CD4-positive, alpha-beta T cell treated with Interleukin-15 for 1 hour (primary cell): ENCODE measurements around the gene TAP2.
"Not testable (repeated sequence)": the region's sequence is repeated elsewhere in the genome, so short reads cannot be mapped to it uniquely, and the experiment has no call there.

ENCODE experiments used
- DNase-seq: peaks from one replicate; pipeline ENCODE4 v3.0.0-alpha.2; 2020

TAP2 gene

DNA sequence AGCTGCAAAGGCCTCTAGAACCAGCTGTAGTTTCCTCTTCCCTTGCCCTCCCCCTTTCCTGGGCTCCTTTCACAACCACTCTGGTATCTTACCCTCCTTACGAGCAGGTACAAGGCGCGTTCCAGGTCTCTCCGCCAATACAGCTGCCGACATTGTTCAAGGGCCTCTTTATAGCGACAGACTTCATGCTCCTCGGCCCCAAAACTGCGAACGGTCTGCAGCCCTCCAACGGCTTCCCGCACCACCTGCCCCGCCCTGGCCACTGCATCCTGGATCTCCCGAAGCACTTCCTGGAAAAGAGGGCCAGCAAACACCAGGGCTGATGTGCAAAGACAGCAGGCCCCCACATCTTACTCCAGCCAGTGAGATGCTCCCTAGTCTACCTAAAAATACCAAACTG, 6.0 kb downstream of the TAP2 start:
- DNase-seq = no peak

DNA sequence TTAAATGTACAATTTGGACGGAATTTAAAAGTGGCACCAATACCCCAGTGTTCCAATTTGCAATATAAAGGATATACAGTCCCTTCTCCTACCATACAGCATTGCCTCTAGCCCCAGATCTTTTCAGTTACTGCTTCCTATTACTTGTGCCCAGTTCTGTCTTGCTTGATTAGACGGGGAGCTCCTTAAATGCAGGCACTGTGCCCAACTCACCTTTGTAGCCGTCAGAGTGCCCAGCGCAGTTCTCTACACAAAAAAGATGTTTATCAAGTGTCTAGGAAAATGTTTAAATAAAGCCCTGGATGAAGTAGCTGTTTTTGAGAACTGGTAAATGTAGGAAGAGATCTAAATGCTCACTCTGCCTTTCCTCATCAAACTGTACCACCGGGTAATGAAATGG, 7.6 kb downstream of the TAP2 start:
- DNase-seq = no peak

DNA sequence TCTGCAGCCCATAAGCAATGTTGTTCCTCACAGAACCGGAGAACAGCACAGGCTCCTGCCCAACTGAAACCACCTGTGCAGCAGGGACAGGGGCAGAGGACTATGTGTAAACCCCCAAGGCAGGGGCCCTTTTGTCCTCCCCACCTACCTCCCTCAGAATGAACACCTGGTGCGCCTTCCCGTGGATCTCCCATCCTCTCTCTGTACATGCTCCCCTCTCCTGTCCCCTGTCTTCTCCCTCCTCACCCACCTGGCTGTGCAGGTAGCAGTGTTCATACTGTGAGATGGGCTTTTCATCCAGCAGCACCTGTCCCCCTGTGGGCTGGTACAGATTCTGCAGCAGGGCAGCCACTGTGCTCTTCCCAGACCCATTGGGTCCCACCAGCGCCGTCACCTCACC, 8.5 kb downstream of the TAP2 start:
- DNase-seq = no peak

GRCh38 chr6:32829495-32829894, 9.0 kb downstream of the TAP2 start:
- DNase-seq = no peak

DNA sequence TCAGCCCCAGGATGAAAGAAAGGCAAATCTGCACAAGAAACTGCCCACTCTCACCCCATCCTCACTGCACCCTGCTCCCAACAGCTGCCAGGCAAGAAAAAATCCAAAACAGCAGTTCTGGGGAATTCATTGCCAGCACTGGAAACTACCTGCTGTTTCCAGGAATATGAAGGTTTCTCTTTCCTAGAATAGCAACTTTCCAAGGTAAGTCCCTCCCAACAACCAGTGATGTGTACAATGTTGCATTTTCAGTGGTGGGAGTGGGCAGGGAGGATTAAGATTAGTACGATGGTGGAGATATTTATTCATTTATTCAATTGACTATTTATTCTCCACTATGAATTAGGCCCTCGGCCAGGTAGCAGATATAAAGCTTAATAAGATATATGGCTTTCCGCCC, 11.5 kb downstream of the TAP2 start:
- no peak for DNase-seq

DNA sequence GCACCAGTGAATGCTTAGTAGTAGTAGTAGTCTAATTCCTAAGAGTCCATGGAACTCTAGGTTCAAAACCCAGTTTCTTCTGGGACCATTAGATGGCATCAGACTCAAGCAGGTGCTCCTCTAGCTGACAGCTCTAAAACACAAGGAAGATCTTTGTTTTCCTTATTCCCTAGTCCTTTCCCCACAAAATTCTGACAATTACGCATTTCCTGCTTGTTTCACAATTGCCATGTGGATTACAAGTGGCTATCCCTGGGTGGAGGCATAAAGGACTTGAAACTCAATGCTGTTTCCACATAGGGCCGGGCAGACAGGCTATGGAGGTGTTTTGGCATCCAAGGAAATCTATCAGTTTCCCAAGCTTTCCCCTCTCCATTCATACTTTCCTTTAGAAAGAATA, 12.6 kb downstream of the TAP2 start:
- no peak for DNase-seq

DNA sequence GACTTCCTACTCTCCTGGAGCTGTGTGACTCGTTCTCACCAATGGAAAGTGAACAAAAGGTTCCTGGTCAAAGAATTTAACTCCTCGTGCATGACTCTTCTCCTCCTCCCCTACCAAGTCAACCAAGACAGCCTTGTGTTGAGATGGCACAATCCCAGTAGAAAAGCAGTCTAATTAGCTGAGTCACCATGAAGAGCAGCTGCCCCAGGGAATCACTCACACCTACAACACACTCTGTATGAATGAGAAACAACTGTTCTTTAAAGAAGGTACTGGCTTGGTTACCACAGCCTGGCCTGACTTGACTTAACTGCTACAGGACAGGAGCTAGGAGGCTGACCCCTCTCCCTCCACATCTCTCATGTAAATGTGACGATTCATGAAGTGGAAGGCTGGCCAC, 18.8 kb downstream of the TAP2 start:
- no peak for DNase-seq

DNA sequence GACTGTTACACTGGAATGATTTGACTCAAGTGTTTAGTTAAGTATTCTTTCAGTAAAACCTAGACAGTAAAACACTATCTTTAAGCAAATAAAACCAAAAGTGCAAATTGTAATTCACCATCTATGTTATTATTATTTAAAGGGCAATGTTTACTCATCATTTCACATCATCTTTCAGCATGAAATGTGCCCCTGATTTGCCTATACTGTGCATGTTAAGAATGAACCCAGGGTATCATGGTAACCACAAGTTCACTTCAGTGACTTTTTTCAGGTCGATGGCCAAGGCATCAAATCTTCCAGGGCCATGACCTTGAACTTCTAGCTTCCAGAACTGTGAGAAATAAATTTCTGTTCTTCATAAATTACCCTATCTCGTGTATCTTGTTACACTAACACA, 19.7 kb downstream of the TAP2 start:
- no peak for DNase-seq

DNA sequence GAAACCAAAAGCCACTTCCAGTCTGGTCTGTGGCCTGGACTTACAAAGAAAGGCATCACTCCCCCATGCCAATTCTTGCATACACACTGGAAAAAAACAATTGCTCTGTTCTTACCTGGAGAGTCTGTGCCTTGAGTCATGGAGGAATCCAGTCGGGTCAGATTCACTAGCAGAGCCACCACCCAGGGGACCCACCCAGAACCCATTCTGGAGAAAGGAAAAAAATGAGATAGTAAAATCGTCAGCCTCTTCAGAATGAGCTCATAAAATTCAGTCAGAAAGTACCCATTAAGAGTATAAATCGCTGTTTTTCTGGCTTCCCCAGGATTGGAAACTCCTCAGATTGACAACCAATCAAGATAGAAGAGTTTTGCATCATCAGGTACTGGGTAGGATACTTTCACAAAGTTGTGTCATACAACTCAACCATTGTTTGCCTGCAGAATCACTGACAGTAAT, 21.8 kb downstream of the TAP2 start, which contains the start of gene HLA-DOB:
HLA-DOB (minus strand) TSS at position 257 of the 459 bp plus-strand sequence; CDS start at position 206, 51 bp downstream.
- DNase-seq = no peak

DNA sequence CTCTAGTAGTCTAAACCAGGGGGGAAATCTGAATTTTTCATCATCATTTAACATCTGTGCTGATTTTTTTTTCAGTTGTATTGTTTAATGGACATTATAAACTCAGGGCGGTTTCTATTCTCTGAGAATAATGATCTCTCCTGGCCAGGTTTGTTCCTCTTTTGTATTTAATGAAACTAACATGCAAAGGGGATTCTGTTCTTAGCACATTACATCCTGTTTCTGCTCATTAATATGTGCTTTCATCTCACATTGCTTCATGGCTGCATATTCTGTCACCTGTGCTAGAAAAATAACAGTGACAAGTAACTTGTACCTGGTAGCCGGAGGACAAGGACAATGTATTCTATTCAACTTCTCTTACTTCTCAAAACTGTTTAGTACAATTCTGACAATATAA, 22.5 kb downstream of the TAP2 start:
- DNase-seq = no peak

DNA sequence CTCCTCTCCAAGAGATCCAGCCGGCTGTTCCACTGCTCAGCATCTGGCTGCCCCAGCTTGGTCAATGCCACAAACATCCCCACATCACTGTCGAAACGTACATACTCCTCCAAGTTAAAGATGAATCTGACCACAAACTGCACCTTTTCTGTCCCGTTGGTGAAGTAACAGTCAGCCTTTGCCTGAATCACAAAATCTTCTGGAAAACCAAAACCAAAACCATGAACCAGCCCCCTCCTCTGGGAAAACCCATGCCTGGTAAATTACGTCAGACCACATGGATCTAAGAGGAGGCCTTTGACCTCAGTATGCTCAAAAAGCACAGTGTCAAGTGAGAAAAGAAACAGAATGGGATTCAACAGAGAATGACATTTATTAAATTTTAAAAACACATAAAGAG, 23.4 kb downstream of the TAP2 start:
- DNase-seq = no peak

DNA sequence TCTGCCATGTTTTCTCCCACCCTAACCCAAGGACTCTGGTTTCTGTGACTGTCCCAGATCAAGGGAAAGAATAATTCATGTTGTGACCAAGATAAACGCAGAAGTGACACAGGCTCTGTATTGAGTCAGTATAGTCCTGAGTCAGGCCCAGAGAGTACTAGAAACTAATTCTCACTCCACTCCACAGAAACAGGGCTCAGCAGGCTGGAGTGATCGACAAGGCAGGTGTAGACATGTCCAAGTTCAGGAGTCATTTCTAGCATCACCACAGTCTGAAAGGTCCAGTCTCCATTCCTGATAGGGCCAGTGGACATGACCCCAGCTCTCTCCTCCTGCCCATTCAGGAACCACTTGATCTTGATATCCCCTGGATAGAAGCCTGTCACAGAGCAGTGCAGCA, 24.4 kb downstream of the TAP2 start:
- no peak for DNase-seq

DNA sequence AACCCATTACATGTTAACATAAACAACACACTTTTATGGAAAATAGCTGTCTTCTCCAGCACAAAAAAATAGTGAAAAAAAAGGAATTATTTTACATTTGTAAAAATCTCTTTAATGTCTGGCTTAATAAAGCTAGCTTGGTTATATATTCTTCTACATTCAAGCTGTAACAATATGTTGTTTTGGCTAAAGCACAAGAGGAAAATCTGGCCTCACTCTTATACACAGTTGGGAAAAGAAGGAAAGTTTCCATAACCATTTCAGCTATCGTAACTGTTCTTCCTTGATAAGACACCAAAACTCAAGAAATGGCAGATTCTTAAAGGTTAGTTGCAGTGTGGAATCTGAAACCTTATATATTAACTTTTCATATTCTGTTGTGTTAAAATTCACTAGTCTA, 29.4 kb downstream of the TAP2 start:
- DNase-seq = no peak

GRCh38 chr6:32807020-32807580, 31.4 kb downstream of the TAP2 start:
- no peak for DNase-seq

DNA sequence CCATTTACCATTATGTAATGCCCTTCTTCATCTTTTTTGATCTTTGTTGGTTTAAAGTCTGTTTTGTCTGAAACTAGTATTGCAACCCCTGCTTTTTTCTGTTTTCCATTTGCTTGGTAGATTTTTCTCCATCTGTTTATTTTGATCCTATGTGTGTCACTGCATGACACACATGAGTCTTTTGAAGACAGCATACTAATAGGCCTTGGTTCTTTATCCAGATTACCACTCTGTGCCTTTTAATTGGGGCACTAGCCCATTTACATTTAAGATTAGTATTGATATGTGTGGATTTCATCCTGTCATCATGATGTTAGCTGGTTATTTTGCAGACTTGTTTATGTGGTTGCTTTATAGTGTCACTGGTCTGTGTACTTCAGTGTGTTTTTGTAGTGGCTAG, 33.1 kb downstream of the TAP2 start:
- not testable (repeated sequence) for DNase-seq

DNA sequence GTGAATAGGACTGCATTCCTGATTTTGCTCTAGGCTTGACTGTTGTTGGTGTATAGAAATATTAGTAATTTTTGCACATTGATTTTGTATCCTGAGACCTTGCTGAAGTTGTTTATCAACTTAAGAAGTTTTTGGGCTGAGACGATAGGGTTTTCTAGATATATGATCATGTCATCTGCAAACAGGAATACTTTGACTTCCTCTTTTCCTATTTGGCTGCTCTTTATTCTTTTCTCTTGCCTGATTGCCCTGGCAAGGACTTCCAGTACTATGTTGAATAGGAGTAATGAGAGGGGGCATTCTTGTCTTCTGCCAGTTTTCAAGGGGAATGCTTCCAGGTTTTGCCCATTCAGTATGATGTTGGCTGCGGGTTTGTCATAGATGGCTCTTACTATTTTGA, 35.1 kb downstream of the TAP2 start:
- DNase-seq = no peak

DNA sequence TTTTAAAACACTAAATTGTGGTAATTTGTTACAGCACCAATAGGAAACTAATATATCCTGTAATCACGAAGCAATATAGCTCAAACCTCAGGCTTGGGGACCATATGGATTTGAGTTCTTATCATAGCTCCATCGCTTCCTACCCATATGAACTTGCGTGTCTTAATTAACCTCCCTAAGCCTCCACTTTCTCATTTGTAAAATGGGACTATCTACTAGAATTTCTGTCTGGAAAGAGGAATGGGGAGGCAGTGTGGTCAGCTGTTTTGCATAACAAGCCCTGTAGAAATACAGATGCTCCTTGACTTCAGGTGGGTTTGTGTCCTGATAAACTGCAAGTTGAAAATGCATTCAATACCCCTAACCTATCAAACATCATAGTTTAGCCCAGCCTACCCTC, 38.8 kb downstream of the TAP2 start:
- no peak for DNase-seq

DNA sequence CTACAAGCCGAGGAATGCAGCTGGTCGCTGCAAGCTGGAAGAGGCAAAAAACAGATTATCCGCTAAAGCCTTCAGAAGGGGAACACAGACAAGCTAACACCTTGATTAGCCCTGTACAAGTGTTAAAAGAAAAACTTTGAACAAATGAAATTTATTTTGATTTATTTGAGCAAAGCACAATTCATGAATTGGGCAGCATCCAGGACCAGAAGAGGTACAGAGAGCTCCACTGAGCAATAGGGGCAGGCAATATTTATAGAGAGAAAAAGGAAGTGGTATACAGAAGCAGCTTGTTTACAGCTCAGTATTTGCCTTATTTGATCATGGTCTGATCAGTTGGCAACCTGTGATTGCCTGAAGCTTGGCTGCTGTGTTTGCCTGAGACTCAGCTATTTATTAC, 39.4 kb downstream of the TAP2 start:
- no peak for DNase-seq

- peak; percentile 65 for DNase-seq
Observed at GRCh38 chr6:32796848-32797776, 41.4 kb downstream of the TAP2 start.

- DNase-seq = no peak
Observed at GRCh38 chr6:32794510-32794909, 44.0 kb downstream of the TAP2 start.

GRCh38 chr6:32792901-32793435, 45.6 kb downstream of the TAP2 start:
- DNase-seq = no peak

DNA sequence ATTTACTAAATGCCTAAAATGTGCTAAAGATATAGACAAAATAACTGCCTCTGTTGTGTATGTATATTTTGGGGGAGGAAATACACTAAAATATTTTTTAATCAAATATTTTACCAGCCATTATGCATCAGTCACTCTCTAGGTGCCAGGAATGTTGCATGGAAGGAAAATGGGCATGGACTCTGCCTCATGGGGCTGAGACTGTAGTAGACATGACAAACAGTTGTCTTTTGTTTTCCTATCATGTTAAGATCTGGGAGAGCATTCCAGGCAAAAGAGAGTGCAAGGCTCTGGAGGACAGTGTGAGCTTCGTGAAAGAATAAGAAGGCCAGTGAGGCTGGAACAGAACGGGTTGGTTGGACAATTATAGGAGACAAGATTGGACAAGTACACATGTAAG, 48.2 kb downstream of the TAP2 start:
- no peak for DNase-seq
